ENCODE results near the gene SIPA1L3.

SIPA1L3 gene

GRCh38 chr19:38243279-38243673 is 336.3 kb downstream of the SIPA1L3 start:
- no peak for TF ChIP-seq CTCF (IDR thresholded peaks at IDR 0.05; ENCODE audit: low read depth, low read length)

GRCh38 chr19:38245826-38246498 is 339.0 kb downstream of the SIPA1L3 start:
- H3K27me3 ChIP-seq (ENCODE audit: insufficient read depth, low read depth, severe bottlenecking), result no peaks in the 10 kb centered on the region
- peak overlapping the region; percentile 41 for H3K27ac ChIP-seq
- peaks cover 27% of the 10 kb centered on the region for H3K36me3 ChIP-seq
- no peak for DNase-seq
- H3K4me3 ChIP-seq (ENCODE audit: low read depth, low read length), result no peak overlapping the region
- TF ChIP-seq CTCF (IDR thresholded peaks at IDR 0.05; ENCODE audit: low read depth, low read length), result no peak
- H3K9me3 ChIP-seq (ENCODE audit: severe bottlenecking), result no peaks in the 10 kb centered on the region

More at GRCh38 chr19:38243279-38243673, 336.3 kb downstream of the SIPA1L3 start:
- peak overlapping the region; percentile 57; the same call in 1 of the 2 replicates for H3K27ac ChIP-seq
- DNase-seq, result no peak
- no peaks in the 10 kb centered on the region for H3K9me3 ChIP-seq (ENCODE audit: severe bottlenecking)
- H3K27me3 ChIP-seq (ENCODE audit: insufficient read depth, low read depth, severe bottlenecking), result no peaks in the 10 kb centered on the region
- H3K4me3 ChIP-seq (ENCODE audit: low read depth, low read length), result no peak overlapping the region
- H3K36me3 ChIP-seq, result peaks cover 13% of the 10 kb centered on the region

GRCh38 chr19:38247126-38247525 is 340.1 kb downstream of the SIPA1L3 start:
- H3K4me3 ChIP-seq (ENCODE audit: low read depth, low read length), result no peak overlapping the region
- no peaks in the 10 kb centered on the region for H3K9me3 ChIP-seq (ENCODE audit: severe bottlenecking)
- H3K27ac ChIP-seq, result peak overlapping the region; percentile 33
- no peak for DNase-seq
- H3K36me3 ChIP-seq, result peaks cover 36% of the 10 kb centered on the region
- no peak for TF ChIP-seq CTCF (IDR thresholded peaks at IDR 0.05; ENCODE audit: low read depth, low read length)
- no peaks in the 10 kb centered on the region for H3K27me3 ChIP-seq (ENCODE audit: insufficient read depth, low read depth, severe bottlenecking)

GRCh38 chr19:38247734-38248268 is 340.8 kb downstream of the SIPA1L3 start:
- Histone ChIP-seq H3K36me3 (peaks cover 41% of the 10 kb centered on the region), H3K4me3 (ENCODE audit: low read depth, low read length) (no peak overlapping the region), H3K27me3 (ENCODE audit: insufficient read depth, low read depth, severe bottlenecking) (no peaks in the 10 kb centered on the region), H3K27ac (peak overlapping the region; percentile 33), H3K9me3 (ENCODE audit: severe bottlenecking) (no peaks in the 10 kb centered on the region)
- TF ChIP-seq CTCF (IDR thresholded peaks at IDR 0.05; ENCODE audit: low read depth, low read length), result no peak
- peak; percentile 53 for DNase-seq

GRCh38 chr19:38248421-38248820 is 341.4 kb downstream of the SIPA1L3 start:
- Histone ChIP-seq H3K4me3 (ENCODE audit: low read depth, low read length) (no peak overlapping the region), H3K36me3 (peaks cover 43% of the 10 kb centered on the region), H3K27ac (peak overlapping the region; percentile 33; the same call in 1 of the 2 replicates), H3K27me3 (ENCODE audit: insufficient read depth, low read depth, severe bottlenecking) (no peaks in the 10 kb centered on the region), H3K9me3 (ENCODE audit: severe bottlenecking) (no peaks in the 10 kb centered on the region)
- DNase-seq, result no peak
- no peak for TF ChIP-seq CTCF (IDR thresholded peaks at IDR 0.05; ENCODE audit: low read depth, low read length)
